ELR (cell line): Measurements from ENCODE around the gene IQGAP3.

Experiments
- DNase-seq: peaks from one replicate; pipeline ENCODE4 v3.0.0-alpha.2; 2015; ENCODE audit warnings: low read depth

The IQGAP3 gene

DNA sequence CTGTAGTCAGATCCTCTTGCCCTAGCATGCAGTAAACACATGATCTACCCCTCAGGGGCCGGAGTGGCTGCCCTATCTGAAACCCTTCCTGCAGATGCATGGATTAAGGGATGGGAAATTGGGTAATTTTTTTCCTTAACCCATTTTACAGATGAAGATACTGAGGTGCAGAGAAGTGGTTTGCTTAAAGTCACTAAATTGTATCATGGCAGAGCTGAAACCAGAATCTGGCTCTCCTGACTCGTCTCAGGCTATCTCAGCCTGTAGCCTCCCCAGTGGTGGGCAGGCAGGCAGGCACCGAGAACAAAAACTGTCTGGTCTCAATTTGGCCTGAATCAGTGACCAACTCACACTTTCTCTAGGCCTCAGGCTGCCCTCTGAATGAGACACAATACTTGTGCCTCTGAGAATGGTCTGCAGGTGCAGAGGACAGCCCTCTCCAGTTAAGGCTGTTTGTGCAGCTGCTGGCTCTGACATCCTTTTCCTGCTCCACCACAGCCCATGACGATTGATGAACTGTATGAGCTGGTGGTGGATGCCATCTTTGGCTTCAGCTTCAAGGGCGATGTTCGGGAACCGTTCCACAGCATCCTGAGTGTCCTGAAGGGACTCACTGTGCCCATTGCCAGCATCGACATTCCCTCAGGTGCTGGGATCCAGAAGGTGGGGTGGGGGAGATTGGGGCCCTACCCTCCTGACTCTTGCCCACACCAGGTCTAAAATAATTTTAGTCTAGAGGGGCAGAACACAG, 20.7 kb upstream of the IQGAP3 start:
- DNase-seq = peak; percentile 13

DNA sequence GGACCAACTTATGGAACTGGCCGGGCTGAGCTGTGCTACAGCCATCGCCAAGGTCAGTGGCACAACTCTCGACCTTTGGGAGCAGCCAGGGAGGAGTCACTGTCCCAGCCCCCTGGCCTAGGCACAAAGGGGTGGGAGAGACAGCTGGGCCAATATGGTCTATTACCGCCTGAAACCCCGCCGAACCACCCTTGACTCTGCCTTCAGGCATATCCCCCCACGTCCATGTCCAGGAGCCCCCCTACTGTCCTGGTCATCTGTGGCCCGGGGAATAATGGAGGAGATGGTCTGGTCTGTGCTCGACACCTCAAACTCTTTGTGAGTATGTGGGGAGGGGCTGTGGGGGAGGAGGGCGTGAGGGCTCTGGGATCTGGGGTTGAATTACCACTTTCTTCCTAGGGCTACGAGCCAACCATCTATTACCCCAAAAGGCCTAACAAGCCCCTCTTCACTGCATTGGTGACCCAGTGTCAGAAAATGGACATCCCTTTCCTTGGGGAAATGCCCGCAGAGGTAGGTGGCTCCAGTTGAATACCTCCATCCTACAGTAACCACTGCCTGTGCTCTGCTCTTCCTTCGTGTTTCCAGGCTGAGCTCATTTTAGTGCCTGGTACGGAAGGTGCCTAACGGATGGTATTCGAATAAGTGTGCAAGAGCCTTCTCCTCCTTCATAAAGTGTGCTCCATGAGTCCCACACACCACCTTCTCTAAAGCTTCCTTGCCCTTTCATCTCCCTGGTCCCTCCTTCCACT, 20.0 kb upstream of the IQGAP3 start:
- peak; percentile 18 for DNase-seq

DNA sequence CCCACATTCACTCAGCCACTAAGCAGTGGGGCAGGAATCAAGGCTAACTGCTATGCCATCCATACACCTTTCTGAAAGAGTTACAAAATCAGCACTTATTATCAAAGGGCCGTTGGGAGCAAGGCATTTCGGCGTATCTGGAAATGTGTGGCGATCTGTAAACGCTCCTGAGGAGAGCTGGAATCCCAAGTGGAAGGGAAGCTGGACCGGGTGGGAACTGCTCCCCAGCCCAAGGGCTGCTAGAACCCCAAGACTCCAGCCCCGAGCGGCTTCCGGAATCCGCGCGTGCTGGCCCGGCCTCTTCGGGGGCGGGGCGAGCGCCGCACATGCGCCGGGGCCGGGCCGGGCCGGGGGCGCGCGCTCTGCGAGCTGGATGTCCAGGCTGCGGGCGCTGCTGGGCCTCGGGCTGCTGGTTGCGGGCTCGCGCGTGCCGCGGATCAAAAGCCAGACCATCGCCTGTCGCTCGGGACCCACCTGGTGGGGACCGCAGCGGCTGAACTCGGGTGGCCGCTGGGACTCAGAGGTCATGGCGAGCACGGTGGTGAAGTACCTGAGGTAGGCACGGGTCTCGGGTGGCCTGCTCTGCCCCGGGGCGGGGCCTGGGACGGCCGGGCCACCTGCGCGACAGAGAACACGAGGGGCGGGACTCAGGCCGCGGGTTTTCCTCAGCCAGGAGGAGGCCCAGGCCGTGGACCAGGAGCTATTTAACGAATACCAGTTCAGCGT, 19.2 kb upstream of the IQGAP3 start, which contains the start of gene NAXE:
TSS of gene NAXE (plus strand) at position 345 of the 726 bp plus-strand sequence. CDS start at position 374, 29 bp downstream.
- DNase-seq = peak; percentile 80

DNA sequence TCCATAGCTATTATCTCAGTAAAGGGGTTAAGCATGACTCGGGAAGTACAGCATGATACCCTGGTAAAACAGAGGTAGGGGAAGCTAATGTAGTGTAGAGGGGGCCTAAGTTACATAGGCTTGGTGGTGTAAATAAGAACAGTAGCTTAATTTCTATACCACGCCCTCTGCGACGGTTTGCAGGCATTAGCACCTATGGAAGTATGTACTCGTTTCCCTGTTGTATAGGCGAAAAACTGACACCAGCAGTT, 18.7 kb upstream of the IQGAP3 start:
- no peak for DNase-seq

DNA sequence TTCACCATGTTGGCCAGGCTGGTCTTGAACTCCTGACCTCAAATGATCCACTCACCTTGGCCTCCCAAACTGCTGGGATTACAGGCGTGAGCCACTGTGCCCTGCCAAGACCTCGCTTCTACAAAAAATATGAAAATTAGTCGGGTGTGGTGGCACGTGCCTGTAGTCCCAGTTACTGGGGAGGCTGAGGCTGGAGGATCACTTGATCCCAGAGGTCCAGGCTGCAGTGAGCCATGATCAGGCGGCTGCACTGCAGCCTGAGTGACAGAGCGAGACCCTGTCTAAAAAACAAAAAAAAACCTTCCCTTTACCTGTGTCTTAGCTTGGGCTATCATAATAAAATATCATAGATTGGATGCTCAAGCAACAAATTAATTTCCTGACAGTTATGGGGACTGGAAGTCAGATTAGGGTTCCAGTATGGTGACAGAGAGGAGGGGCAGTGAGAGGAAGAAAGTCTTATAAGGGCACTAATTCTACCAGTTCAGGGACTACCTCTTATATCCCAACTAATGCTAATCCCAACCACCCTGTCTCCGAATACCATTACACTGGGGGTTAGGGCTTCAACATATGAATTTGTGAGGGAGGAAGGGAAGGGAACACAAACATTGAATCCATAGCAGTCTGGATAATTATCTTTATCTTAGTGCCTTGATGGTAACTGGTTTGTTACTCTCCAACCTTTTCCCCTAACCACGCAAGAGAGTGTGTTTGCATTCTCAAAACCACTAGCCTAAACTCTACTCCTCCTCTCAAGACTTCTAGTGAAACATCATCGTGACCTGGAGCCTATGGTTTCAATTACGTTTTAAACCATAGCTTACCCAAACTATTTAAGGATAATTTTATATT, 18.2 kb upstream of the IQGAP3 start:
- DNase-seq = no peak

DNA sequence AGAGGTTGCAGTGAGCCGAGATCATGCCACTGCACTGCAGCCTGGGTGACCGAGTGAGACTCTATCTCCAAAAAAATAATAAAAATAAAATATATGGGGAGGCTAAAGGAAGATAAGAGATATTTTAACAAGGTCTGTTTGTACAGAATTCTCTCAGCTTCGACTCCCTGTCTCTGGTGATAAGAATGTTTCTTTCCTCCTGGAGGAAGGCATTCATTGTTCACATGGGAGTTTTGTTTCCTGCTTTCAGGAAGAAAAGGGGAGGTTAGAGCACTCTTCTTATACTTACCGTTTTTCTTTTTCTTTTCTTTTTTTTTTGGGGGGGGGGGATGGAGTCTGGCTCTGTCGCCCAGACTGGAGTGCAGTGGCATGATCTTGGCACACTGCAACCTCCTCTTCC, 17.2 kb upstream of the IQGAP3 start:
- no peak for DNase-seq

DNA sequence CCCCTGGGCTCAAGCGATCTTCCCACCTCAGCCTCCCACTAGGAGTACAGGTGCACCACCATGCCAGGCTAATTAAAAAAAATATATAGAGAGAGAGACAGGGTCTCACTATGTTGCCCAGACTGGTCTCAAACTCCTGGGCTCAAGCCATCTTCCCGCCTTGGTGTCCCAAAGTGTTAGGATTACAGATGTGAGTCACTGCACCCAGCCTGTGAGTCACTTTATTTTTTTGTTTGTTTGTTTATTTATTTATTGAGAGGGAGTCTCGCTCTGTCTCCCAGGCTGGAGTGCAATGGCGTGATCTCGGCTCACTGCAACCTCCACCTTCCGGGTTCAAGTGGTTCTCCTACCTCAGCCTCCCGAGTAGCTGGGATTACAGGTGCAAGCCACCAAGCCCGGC, 15.6 kb upstream of the IQGAP3 start:
- DNase-seq = peak; percentile 22

DNA sequence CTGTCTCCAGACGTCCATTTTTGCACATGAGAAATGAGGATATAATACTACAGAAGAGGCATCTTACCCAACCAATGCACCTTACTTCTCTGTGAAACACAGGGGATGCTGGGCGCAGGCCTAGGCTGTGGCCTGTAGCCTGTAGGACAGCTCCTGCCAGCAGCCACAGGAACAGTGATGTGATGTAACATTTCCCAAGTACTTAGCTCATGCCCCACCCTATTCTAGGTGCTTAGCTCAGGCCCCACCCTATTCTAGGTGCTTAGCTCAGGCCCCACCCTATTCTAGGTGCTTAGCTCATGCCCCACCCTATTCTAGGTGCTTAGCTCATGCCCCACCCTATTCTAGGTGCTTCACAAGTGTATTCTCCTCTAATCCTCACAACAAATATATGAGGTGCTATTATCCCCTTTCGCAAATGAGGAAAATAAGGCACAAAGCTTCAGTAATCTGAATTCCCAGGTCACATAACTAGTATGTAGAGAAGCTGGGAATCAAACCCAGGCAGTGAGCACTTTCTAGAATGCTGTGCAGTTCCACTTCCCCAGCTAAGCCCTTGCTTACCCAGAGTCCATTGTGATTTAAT, 14.6 kb upstream of the IQGAP3 start:
- DNase-seq = no peak

DNA sequence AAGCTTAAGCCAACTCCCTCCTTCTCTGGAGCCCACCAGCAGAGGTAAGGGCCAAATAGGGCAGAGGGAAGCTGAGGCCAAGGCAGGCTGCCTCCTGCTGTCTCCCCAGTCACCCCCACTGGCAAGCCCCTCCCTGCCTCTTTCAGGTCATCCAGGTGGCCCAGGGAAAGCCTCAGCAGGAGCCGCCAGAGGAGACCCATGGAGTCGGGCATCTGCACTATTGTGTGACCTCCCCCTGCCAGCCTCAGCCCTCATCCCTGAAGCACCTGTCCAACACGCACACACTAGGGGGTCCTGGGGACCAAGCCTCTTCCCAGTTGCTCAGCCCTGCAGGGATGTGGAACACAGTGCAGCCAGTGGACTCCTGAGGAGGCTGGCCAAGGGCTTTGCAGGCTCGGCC, 14.0 kb upstream of the IQGAP3 start:
- DNase-seq = no peak

DNA sequence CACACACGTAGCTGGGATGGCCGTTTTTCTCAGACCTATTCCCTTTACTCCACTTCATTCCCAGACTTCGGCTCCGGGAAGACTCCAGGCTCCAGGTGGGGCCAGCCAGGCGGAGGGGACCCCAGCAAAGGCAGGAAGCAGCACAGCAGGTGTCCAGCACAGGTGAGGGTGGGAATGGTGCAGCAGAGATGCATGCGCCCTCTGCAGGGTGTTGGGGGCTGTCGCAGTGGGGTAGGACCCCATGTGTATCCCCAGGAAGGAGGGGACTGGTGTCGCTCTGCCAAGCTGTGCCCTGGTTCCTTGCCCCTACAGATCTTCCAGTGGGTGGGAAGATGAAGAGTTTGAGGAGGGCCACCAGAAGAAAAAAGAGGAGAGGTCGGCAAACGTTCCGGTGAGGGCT, 12.4 kb upstream of the IQGAP3 start:
- peak; percentile 31 for DNase-seq

DNA sequence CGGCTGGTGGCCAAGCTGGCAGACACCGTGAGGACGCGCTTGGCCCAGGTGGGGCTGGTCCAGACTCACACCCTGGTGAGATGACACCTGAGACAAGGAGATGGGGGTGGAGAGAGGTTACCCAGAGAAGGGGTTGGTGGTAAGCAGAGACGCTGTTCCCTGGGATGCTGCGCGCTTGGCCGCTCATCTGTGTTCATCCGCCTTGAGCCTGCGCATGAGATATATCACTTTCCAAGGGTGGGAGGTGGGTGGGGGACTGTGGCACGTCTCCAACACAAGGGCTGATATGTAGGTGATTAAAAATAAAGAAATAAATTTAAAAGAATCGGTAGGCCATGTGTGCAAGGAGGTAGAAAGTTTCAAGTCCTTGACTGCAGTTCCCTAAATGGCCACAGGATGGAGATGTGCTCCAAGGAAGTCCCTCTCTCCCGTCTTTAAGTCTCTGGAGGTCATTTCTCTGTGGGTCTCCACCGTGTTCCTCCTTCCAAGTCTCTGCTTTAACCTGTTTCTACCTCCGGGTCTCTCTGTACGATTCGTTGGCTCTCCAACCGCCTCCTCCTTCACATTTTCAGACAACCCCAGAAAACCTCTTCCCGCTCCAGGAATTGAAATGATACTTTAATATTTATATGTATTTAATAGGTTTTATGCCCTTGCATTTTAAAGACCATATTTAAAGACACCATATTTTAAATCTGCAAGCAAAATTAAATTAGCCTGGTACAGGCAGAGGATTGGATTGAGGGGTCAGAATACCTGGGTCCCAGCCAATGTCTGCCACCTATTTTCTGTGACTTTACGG, 11.7 kb upstream of the IQGAP3 start:
- DNase-seq = peak; percentile 88

DNA sequence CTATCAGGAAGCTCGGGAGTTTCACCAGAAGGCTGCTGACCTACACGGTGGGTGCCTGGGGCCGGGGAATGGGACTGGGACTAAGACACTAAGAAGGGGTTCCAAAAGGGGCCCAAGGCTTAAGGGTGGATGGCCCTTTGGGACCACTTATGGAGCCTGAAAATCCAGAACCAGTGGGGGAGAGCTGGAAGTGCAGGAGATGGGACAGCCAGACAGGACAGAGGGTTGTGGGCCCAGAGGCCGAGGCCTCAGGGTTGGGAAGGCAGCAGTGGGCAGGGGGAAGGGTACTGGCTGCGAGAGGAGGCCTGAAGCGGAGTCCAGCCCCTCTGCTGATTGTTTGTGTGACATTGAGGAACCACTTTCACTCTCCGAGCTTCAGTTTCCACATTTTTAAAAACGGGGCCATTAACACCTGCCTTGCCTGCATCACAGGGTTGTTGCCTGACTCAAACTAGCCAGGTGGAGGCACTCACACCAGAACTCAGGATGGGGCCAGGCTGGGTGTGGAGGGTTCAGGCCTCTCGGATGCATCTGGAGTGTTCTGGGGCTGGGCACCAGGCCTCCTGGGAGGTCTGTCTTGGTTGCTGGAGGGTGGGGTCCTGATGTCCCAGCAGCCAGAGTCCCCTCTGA, 10.1 kb upstream of the IQGAP3 start:
- DNase-seq = no peak

DNA sequence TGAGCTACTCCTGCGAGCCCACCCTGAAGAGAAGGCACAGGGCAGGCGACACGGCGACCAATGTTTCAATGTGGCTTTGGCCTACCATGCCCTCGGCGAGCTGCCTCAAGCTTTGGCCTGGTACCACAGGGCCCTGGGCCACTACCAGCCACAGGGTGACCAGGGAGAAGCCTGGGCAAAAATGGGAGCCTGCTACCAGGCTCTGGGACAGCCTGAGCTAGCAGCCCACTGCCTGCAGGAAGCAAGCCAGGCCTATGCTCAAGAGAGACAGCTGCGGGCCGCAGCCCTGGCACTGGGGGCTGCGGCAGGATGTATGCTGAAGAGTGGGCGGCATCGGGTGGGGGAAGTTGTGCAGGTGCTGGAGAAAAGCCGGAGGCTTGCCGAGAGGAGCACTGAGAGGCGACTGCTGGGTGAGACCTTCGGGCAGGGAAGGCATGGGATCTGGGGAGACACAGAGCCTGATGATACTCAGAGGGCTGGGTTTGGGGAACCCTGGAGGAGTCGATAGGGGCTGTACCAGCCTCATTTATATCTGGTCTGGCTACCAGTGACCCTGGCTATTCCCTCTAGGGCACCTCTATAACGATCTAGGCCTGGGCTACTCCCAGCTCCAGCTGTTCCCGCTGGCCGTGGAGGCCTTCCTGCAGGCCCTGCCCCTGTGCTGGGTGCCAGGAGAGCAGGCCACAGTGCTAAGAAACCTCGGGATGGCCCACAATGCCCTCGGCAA, 9.5 kb upstream of the IQGAP3 start:
- no peak for DNase-seq

DNA sequence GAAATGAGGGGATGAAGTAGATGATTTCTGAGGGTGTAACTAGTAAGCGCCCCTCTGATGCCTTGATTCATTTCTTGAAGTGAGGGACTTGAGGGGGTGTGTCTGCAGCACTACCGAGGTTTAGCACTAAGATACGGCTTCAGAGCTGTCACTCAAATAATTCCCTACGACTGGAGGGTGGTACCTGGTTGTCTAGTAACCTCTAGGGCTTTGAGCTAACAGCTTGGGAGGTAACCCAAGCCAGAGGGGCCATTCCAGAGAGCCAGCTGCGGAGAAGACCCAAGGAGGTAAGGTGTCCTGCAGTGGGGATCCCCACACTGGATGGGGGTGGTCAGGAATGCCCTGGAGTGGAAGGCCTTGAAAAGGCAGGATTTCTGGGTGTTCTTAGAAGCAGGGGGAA, 7.1 kb upstream of the IQGAP3 start, which contains the start of gene TTC24:
TSS of gene TTC24 (plus strand) at position 252 of the 400 bp plus-strand sequence. CDS start 1,642 bp downstream, outside the sequence.
- no peak for DNase-seq

DNA sequence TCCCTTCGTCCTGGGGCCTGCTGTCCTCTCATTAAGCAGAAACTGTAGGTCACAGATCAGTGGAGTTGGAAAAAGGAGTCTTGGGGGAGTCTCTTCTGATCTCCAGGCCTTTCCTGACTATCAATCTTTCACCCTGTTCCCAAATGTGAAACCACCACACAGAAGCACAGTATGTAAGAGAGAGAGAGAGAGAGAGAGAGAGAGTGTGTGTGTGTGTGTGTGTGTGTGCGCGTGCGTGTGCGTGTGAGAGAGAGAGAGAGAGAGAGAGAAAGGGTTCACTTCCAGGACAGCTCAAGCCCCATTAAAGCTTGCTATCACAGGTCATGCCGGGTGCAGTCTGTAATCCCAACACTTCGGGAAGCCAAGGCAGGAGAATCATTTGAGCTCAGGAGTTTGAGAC, 5.7 kb upstream of the IQGAP3 start:
- no peak for DNase-seq

DNA sequence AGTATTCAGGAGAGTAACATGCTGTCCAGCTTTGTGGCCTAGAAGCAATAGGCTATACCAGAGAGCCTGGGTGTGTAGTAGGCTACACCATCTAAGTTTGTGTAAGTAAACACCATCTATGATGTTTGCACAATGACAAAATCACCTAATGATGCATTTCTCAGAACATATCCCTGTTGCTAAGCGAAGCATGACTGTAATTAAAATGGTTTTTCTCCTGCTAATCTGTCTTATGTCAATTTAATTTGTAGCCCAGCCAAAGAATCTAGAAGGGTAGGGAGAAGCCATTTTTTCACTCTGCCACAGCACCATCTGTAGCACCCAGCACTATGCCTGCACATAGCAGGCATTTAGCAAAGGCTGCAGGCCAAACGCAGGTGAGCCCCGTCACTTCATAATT, 5.2 kb upstream of the IQGAP3 start:
- no peak for DNase-seq

DNA sequence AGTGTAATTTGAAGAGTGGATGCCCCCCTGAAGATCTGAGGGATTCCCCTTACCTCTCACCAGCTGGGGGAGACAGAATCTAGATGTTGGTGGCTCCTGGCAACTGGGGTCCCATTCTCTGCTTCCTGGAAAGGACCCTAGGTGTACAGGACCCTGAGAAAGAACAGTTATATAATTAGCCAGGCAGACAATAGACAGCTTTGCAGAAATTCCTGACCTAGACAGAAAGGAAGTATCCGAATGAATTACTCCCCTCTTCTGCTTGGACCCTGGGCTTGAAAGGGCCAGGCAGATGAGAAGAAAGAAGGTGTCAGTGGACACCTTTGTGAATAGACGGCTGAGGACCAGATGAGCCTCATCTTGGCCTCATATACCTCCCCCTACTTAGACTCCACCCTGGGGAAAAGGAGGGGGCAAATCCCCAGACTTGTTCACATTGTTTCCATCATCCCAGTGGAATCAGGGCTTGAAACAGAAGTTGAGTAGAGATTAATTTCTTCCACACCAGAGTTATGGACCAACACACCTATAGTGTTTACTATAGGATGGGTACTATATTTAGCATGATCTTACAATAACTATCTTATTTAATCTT, 1.8 kb upstream of the IQGAP3 start:
- no peak for DNase-seq

DNA sequence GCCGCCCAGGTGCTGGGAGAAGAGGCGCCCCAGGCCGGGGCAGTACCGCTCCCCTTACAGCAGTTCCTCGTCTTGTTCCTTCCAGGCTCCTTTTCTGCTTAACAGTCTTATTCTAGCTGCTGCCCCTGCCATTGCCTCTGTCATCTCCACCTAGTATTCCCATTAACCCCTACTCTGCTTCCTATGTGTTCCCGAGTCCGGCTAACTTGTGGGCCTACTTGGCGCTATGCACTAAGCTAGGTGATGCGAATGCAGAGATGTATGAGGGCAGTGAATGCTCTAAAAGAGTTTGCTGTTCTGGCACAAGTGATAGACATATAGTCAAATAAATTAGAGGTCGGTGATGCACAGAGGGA, 276 bp upstream of the IQGAP3 start:
- DNase-seq = no peak

DNA sequence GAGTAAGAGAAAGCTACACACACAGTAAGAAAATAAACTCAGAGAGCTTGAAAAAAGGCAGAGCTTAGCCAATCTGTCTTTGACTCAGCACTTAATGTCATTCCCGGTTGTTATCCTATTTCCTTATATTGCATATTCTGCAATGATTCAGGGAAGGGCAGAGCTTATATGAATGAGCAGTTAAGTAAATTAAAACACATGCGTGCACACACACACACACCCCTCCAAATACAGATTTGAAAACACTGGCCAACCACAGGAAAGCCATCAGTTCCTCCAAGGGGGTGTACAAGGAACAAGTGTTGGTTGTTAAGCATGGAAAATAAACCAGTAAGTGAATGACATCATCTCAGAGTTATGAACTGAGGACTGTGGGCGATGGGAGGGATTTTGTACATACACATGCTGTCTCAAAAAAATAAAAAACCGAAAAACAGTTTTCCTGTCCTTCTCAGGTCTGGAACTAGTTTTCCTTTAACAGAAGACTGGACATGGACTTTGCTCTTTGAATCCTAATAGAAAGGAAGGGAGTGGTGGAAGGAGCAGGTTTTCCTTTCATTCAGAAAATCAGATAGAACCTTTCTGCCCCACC, 1.0 kb downstream of the IQGAP3 start:
- peak; percentile 90 for DNase-seq
